ENCODE measurements around the gene DCTN5. TPM values are rescaled to one million over a fixed set of nuclear protein-coding genes. Genes with fewer than 3 reads are reported as not detected.

DCTN5 gene
- total RNA-seq, 1 donor from 2014 or later = 93.8 TPM

DNA sequence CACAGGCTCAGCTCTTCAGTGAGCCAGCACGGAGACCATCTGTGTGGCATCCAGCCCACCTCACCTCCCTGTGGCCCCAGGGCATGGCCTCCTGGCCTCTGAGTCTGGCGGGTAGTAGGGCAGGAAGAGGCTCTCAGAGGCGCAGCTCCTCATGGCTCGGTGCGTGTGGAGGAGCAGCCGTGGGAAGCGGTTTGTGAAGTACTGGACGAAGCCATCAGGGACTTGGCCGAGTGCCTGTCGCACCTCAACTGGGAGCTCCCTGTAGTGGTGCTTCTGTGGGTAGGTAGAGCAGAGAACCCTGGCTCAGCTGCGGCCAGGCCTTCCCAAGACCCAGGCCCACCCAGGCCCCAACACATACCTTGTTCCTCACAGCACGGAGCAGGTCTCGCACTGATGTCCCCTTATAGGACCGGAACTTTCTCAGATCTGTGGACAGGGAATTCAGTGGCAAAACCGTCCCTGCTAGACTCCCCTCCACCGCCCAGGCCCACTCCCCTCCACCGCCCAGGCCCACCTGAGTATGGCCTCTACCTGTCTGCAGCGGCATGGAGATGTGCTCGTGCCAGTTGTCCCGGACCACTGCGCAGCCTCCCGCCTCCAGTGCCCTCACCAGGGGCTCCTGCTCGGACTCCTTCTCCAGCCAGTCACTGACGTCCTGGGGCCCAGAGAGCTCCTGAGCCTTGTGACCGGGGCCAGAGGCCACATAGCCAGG, 49.7 kb downstream of the DCTN5 start:
- Mint-ChIP-seq H3K9me3 (ENCODE audit: unreplicated experiment) (no peaks in the 10 kb centered on the region), H3K4me1 (ENCODE audit: unreplicated experiment) (peaks cover 4% of the 10 kb centered on the region), H3K36me3 (ENCODE audit: low read depth, unreplicated experiment) (peaks cover 22% of the 10 kb centered on the region), H3K27ac (ENCODE audit: unreplicated experiment) (no peak overlapping the region), H3K27me3 (ENCODE audit: unreplicated experiment) (no peaks in the 10 kb centered on the region), H3K4me3 (ENCODE audit: unreplicated experiment) (no peak overlapping the region)
- no peak for DNase-seq (ENCODE audit: low spot score)
- TF ChIP-seq, protein P1, sequence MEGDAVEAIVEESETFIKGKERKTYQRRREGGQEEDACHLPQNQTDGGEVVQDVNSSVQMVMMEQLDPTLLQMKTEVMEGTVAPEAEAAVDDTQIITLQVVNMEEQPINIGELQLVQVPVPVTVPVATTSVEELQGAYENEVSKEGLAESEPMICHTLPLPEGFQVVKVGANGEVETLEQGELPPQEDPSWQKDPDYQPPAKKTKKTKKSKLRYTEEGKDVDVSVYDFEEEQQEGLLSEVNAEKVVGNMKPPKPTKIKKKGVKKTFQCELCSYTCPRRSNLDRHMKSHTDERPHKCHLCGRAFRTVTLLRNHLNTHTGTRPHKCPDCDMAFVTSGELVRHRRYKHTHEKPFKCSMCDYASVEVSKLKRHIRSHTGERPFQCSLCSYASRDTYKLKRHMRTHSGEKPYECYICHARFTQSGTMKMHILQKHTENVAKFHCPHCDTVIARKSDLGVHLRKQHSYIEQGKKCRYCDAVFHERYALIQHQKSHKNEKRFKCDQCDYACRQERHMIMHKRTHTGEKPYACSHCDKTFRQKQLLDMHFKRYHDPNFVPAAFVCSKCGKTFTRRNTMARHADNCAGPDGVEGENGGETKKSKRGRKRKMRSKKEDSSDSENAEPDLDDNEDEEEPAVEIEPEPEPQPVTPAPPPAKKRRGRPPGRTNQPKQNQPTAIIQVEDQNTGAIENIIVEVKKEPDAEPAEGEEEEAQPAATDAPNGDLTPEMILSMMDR (IDR thresholded peaks at IDR 0.05; ENCODE audit: unreplicated experiment) = no peak

DNA sequence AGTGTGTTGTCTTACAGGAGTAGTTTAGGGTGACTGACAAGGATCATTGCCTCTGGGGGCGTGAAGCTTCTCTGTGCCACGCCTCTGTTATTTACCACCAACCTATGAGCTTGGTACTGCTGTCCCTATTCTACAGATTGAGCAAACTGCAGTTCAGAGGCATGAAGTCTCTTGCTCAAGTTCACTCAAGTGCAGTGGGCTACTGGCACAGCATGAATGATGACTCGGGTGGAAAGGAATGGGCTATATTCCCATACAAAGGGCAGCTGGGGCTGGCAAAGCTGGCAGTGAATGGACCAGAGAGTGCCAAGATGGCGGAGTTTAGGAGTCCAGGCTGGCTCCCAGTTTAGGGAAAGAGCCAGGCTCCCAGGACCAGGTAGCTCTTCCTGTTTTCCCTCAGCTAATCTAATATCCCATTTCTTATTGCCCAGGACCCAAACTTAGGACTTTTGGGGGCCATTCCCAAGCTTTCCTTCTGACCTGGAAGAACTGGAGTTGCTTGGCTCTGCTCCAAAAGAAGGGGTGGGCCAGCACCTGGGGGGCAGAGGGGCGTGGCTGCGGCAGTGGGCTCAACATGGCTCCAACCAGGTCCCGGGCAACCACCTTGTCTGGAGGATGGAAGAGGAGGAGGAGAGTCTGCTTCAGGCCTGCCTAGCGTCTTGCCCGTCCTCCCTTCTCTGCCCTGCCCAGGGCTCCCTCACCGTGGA, 50.4 kb downstream of the DCTN5 start:
- H3K36me3 Mint-ChIP-seq (ENCODE audit: low read depth, unreplicated experiment) = peaks cover 22% of the 10 kb centered on the region
- H3K4me3 Mint-ChIP-seq (ENCODE audit: unreplicated experiment) = no peak overlapping the region
- no peak for DNase-seq (ENCODE audit: low spot score)
- peaks cover 4% of the 10 kb centered on the region for H3K4me1 Mint-ChIP-seq (ENCODE audit: unreplicated experiment)
- no peaks in the 10 kb centered on the region for H3K9me3 Mint-ChIP-seq (ENCODE audit: unreplicated experiment)
- TF ChIP-seq, protein P1 (IDR thresholded peaks at IDR 0.05; ENCODE audit: unreplicated experiment) = no peak
- no peaks in the 10 kb centered on the region for H3K27me3 Mint-ChIP-seq (ENCODE audit: unreplicated experiment)
- no peak overlapping the region for H3K27ac Mint-ChIP-seq (ENCODE audit: unreplicated experiment)

- H3K4me1 Mint-ChIP-seq (ENCODE audit: unreplicated experiment) = peaks cover 4% of the 10 kb centered on the region
- H3K27ac Mint-ChIP-seq (ENCODE audit: unreplicated experiment) = no peak overlapping the region
- H3K4me3 Mint-ChIP-seq (ENCODE audit: unreplicated experiment) = no peak overlapping the region
- no peak for DNase-seq (ENCODE audit: low spot score)
- H3K9me3 Mint-ChIP-seq (ENCODE audit: unreplicated experiment) = no peaks in the 10 kb centered on the region
- H3K27me3 Mint-ChIP-seq (ENCODE audit: unreplicated experiment) = no peaks in the 10 kb centered on the region
- TF ChIP-seq, protein P1 (IDR thresholded peaks at IDR 0.05; ENCODE audit: unreplicated experiment) = no peak
- H3K36me3 Mint-ChIP-seq (ENCODE audit: low read depth, unreplicated experiment) = peaks cover 17% of the 10 kb centered on the region
Observed at GRCh38 chr16:23692190-23692837, 51.0 kb downstream of the DCTN5 start.

DNA sequence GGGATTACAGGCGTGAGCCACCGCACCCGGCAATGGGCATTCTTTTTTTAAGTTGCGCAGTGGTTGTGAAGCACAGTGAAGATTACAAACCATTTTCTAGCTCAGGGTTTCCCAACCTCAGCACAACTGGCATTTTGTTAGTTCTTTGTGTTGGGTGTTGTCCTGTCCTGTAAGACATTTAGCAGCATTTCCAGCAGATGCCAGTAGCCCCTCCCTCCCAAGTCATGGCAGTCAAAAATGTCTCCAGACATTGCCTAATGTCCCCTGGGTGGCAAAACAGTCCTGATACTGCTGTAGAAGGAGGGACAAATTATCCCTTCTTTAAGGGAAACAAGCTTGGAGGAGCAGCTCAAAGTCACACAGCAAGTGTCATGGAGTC, 53.0 kb downstream of the DCTN5 start:
- H3K4me3 Mint-ChIP-seq (ENCODE audit: unreplicated experiment) = no peak overlapping the region
- no peak for DNase-seq (ENCODE audit: low spot score)
- no peak overlapping the region for H3K27ac Mint-ChIP-seq (ENCODE audit: unreplicated experiment)
- H3K9me3 Mint-ChIP-seq (ENCODE audit: unreplicated experiment) = no peaks in the 10 kb centered on the region
- H3K36me3 Mint-ChIP-seq (ENCODE audit: low read depth, unreplicated experiment) = peaks cover 4% of the 10 kb centered on the region
- H3K27me3 Mint-ChIP-seq (ENCODE audit: unreplicated experiment) = no peaks in the 10 kb centered on the region
- peaks cover 4% of the 10 kb centered on the region for H3K4me1 Mint-ChIP-seq (ENCODE audit: unreplicated experiment)
- TF ChIP-seq, protein P1 (IDR thresholded peaks at IDR 0.05; ENCODE audit: unreplicated experiment) = no peak

Measured in endothelial cell (in vitro differentiated cells).